B cell (primary cell): ENCODE results near the gene UMAD1. TPM values are rescaled to one million over a fixed set of nuclear protein-coding genes. Genes with fewer than 3 reads are reported as not detected.
"Not testable (repeated sequence)": the region's sequence is repeated elsewhere in the genome, so short reads cannot be mapped to it uniquely, and the experiment has no call there.

Experiments
- ATAC-seq: fragments of 200-7000 bp; cut with Tn5 transposase; one replicate; pipeline ENCODE4 v1.10.0; 2021; ENCODE audit warnings: low read depth, mild to moderate bottlenecking, moderate number of reproducible peaks, moderate library complexity
- CTCF ChIA-PET: fragments of 350-600 bp; sonication (Branson Sonifier 250); formaldehyde crosslinking; loops from one replicate; lab custom pipeline; 2021; ENCODE audit warnings: antibody characterized with exemption, inconsistent platforms; lab: Charles Lee
- POLR2A ChIA-PET: fragments of 350-600 bp; sonication (Branson Sonifier 250); formaldehyde crosslinking; loops from one replicate; lab custom pipeline; 2021; ENCODE audit warnings: antibody characterized with exemption; lab: Charles Lee
- DNase-seq: peaks from one replicate; pipeline ENCODE4 v3.0.0; 2013
- H2AFZ ChIP-seq: 2 replicates; pipeline ENCODE4 v1.6.1; 2012; ENCODE audit warnings: mild to moderate bottlenecking, low read depth, low read length; ENCODE audit not compliant: insufficient read depth, poor library complexity, severe bottlenecking
- H3K27ac ChIP-seq, 2 donors: 1 replicate in 1 of 2; 2 replicates in 1 of 2; pipeline ENCODE4 v1.5.1; 2012 to 2013; ENCODE audit warnings: low read length in 2 of 2, mild to moderate bottlenecking in 2 of 2, moderate library complexity in 1 of 2
- H3K27me3 ChIP-seq, 4 experiments: fragments of 200-600 bp in 1 of 4; sonication (generic) in 1 of 4; replicated peaks in 1 of 4; 1 replicate in 2 of 4; 2 replicates in 2 of 4; pipeline versions ENCODE4 v1.6.1 to v1.7.0; 2013 to 2016; ENCODE audit warnings: low read length in 3 of 4, mild to moderate bottlenecking in 2 of 4, mixed read lengths in 1 of 4, moderate library complexity in 1 of 4; ENCODE audit not compliant: insufficient read depth in 4 of 4, control insufficient read depth in 3 of 4; ENCODE audit errors: control extremely low read depth in 1 of 4
- H3K36me3 ChIP-seq, 2 experiments: replicated peaks in 1 of 2; 1 replicate in 1 of 2; 2 replicates in 1 of 2; pipeline versions ENCODE4 v1.6.1 to v1.7.1; 2013; ENCODE audit warnings: low read length in 1 of 2; ENCODE audit not compliant: insufficient read depth in 2 of 2, control insufficient read depth in 1 of 2; ENCODE audit errors: control extremely low read depth in 1 of 2, extremely low read depth in 1 of 2
- H3K4me1 ChIP-seq, 2 donors: fragments of 200-600 bp in 1 of 2; sonication (generic) in 1 of 2; 1 replicate in 1 of 2; 2 replicates in 1 of 2; pipeline versions ENCODE4 v1.5.1 to v1.6.1; 2013 to 2017; ENCODE audit warnings: low read length in 2 of 2; ENCODE audit not compliant: control insufficient read depth in 2 of 2, insufficient read depth in 2 of 2
- H3K4me2 ChIP-seq: replicated peaks from 2 replicates; pipeline ENCODE3; 2012; ENCODE audit warnings: mild to moderate bottlenecking, low read depth, low read length; ENCODE audit not compliant: poor library complexity, severe bottlenecking
- H3K4me3 ChIP-seq, 5 experiments: fragments of 200-600 bp in 1 of 5; sonication (generic) in 1 of 5; 1 replicate in 3 of 5; 2 replicates in 2 of 5; pipeline versions ENCODE4 v1.5.1 to v1.7.0; 2011 to 2016; ENCODE audit warnings: low read length in 4 of 5, mild to moderate bottlenecking in 4 of 5, low read depth in 2 of 5, control low read depth in 1 of 5, moderate library complexity in 1 of 5; ENCODE audit not compliant: insufficient read depth in 1 of 5; ENCODE audit errors: control extremely low read depth in 1 of 5, extremely low read depth in 1 of 5
- H3K79me2 ChIP-seq: fragments of 200-600 bp; sonication (generic); one replicate; pipeline ENCODE4 v1.6.0; 2016; ENCODE audit warnings: low read length; ENCODE audit not compliant: control insufficient read depth, insufficient read depth
- H3K9ac ChIP-seq: fragments of 200-600 bp; sonication (generic); 2 replicates; pipeline ENCODE4 v1.6.1; 2017; ENCODE audit warnings: mild to moderate bottlenecking, low read length, moderate library complexity
- H3K9me3 ChIP-seq, 3 donors: one replicate each; pipeline versions ENCODE4 v1.6.1 to v1.7.1; 2013; ENCODE audit warnings: low read length in 2 of 3; ENCODE audit not compliant: control insufficient read depth in 2 of 3, insufficient read depth in 1 of 3; ENCODE audit errors: control extremely low read depth in 1 of 3
- H4K20me1 ChIP-seq: 2 replicates; pipeline ENCODE4 v1.6.0; 2012; ENCODE audit warnings: mild to moderate bottlenecking, low read length; ENCODE audit not compliant: insufficient read depth, control insufficient read depth, poor library complexity, severe bottlenecking
- H3K27ac Mint-ChIP-seq: one replicate; pipeline ENCODE4 v1.8.0; 2021; ENCODE audit warnings: mixed read lengths
- H3K27me3 Mint-ChIP-seq: one replicate; pipeline ENCODE4 v1.8.0; 2021; ENCODE audit warnings: mixed read lengths
- H3K4me1 Mint-ChIP-seq: one replicate; pipeline ENCODE4 v1.8.0; 2021; ENCODE audit warnings: mixed read lengths
- H3K4me3 Mint-ChIP-seq: one replicate; pipeline ENCODE4 v1.8.0; 2021; ENCODE audit warnings: mixed read lengths
- H3K9me3 Mint-ChIP-seq: one replicate; pipeline ENCODE4 v1.8.0; 2022; ENCODE audit warnings: mixed read lengths; ENCODE audit not compliant: insufficient read depth
- CTCF ChIP-seq: fragments of 200-600 bp; IDR thresholded peaks from one replicate; pipeline ENCODE4 v1.8.0; 2022; ENCODE audit warnings: antibody characterized with exemption, mild to moderate bottlenecking
- EZH2 ChIP-seq: IDR thresholded peaks from 2 replicates; pipeline ENCODE4 v1.6.1; 2012; ENCODE audit warnings: borderline replicate concordance, low read depth, mild to moderate bottlenecking, moderate library complexity, low read length; ENCODE audit not compliant: insufficient read depth, poor library complexity, severe bottlenecking
- WGBS: methylation state at CpG from one replicate; pipeline ENCODE4 v1.1.5; 2013; ENCODE audit warnings: missing lambda C conversion rate; ENCODE audit not compliant: insufficient coverage; 5-methylcytosine and 5-hydroxymethylcytosine counted together
- intact Hi-C: fragments of 100-400 bp; cut with micrococcal nuclease; formaldehyde crosslinking; loops from one replicate; pipeline ENCODE4 v1.10.0; 2022
- polyA plus RNA-seq: library from polyadenylated mRNA; depleted of rRNA; stranded (reverse); fragments of >200 nt; gene quantifications from 2 replicates; pipeline ENCODE4 v1.2.3, GENCODE V29; 2012
- total RNA-seq, 2 donors: library from RNA; stranded (reverse); fragments of 120-200 nt in 1 of 2; gene quantifications; 1 replicate in 1 of 2; 2 replicates in 1 of 2; pipeline versions ENCODE4 v1.2.3 to v1.2.4, GENCODE V29; 2013 to 2022

UMAD1 gene
- total and polyA plus RNA-seq, 2 donors (not counting 1 experiment from before 2014, with no cell fraction given) = 11.6 to 25.9 TPM

- CTCF ChIA-PET = no interaction called here
These were observed 14.6 kb downstream of the UMAD1 start for GRCh38 chr7:7654964-7655715.

GRCh38 chr7:7656459-7656858 lies 15.9 kb downstream of the UMAD1 start:
- CTCF ChIA-PET = not testable (repeated sequence)
- peaks cover 61% of the 10 kb centered on the region for H3K4me1 Mint-ChIP-seq

More at GRCh38 chr7:7654964-7655715, 14.6 kb downstream of the UMAD1 start:
- H3K4me2 ChIP-seq = no peak overlapping the region
- peaks cover 0 to 1% (median 0%) of the 10 kb centered on the region in 3 donors for H3K9me3 ChIP-seq
- 100% methylated on average over 1 of the region's 4 CpGs for WGBS
- H3K79me2 ChIP-seq = peaks cover 91% of the 10 kb centered on the region
- Mint-ChIP-seq H3K27ac (no peak overlapping the region), H3K9me3 (peaks cover 10% of the 10 kb centered on the region), H3K4me3 (no peak overlapping the region), H3K27me3 (no peaks in the 10 kb centered on the region), H3K4me1 (peaks cover 56% of the 10 kb centered on the region)
- H3K27me3 ChIP-seq = no peaks in the 10 kb centered on the region
- TF ChIP-seq EZH2 (no peak), CTCF (no peak)
- DNase-seq (no peak), ATAC-seq (no peak)
- H2AFZ ChIP-seq = no peak overlapping the region
- no peaks in the 10 kb centered on the region for H3K4me1 ChIP-seq
- peaks cover 36% of the 10 kb centered on the region for H4K20me1 ChIP-seq
- no peaks in the 10 kb centered on the region for H3K36me3 ChIP-seq
- no peak overlapping the region for H3K27ac ChIP-seq
- POLR2A ChIA-PET = no interaction called here
- no peak overlapping the region for H3K4me3 ChIP-seq
- intact Hi-C loops = no loop called here
- no peak overlapping the region for H3K9ac ChIP-seq

More at GRCh38 chr7:7656459-7656858, 15.9 kb downstream of the UMAD1 start:
- H3K27ac Mint-ChIP-seq, H3K4me3 Mint-ChIP-seq, POLR2A ChIA-PET, ATAC-seq, H2AFZ ChIP-seq, H3K36me3 ChIP-seq, DNase-seq, intact Hi-C loops, H3K27me3 Mint-ChIP-seq, H3K9me3 Mint-ChIP-seq, H3K4me1 ChIP-seq, H3K4me3 ChIP-seq, H3K9me3 ChIP-seq, H3K4me2 ChIP-seq, H3K27me3 ChIP-seq, H3K27ac ChIP-seq, H3K9ac ChIP-seq: not testable (repeated sequence)
- H3K79me2 ChIP-seq = peaks cover 82% of the 10 kb centered on the region
- H4K20me1 ChIP-seq = peaks cover 30% of the 10 kb centered on the region
- no CpG with 5 or more reads among the region's 3 CpGs for whole genome bisulfite sequencing
